ENCODE data around the gene LRCH4. TPM values are rescaled to one million over a fixed set of nuclear protein-coding genes. Genes with fewer than 3 reads are reported as not detected.

LRCH4 gene
- total RNA-seq, 5 donors from 2014 or later (not counting 1 experiment from before 2014, with no cell fraction given) = 328 to 377 (median 362) TPM

GRCh38 chr7:100602889-100603725, 17.2 kb upstream of the LRCH4 start:
- H3K27ac ChIP-seq (ENCODE audit: low read length) = peak overlapping the region; percentile 67
- no peaks in the 10 kb centered on the region for H3K27me3 Mint-ChIP-seq
- WGBS (ENCODE audit: insufficient coverage) = 81% methylated on average over 7 of the region's 21 CpGs
- H3K36me3 Mint-ChIP-seq = no peaks in the 10 kb centered on the region
- H3K27me3 ChIP-seq (replicated peaks in 1 of 2; ENCODE audit: control insufficient read depth in 2 of 2, extremely low read depth in 1 of 2, insufficient read depth in 2 of 2, low read length in 1 of 2) = peaks cover 0 to 7% of the 10 kb centered on the region in 2 experiments
- H3K27ac Mint-ChIP-seq = peak overlapping the region in 1 of 2 donors; percentile 91
- peak overlapping the region in 1 of 2 donors; percentile 84 for H3K4me3 ChIP-seq (ENCODE audit: control insufficient read depth in 1 of 2, extremely low read depth in 1 of 2, low read length in 1 of 2)
- peaks cover 11 to 30% of the 10 kb centered on the region in 2 experiments for H3K4me1 ChIP-seq (ENCODE audit: control insufficient read depth in 1 of 2, extremely low read depth in 1 of 2, insufficient read depth in 2 of 2, low read length in 2 of 2)
- peaks cover 16 to 25% (median 16%) of the 10 kb centered on the region in 3 donors for H3K4me1 Mint-ChIP-seq
- no peaks in the 10 kb centered on the region for H3K9me3 ChIP-seq
- POLR2A ChIA-PET = interaction anchor here in 1 of 2 donors (0.6 kb wide), 1 partner anchor 56 kb away, joined by 5 read pairs; no protein-coding TSS in a partner anchor
- no peaks in the 10 kb centered on the region for H3K9me3 Mint-ChIP-seq
- peak overlapping the region; percentile 74 to 90 (median 81) for H3K4me3 Mint-ChIP-seq
- no peaks in the 10 kb centered on the region for H3K36me3 ChIP-seq (ENCODE audit: control insufficient read depth in 2 of 2, extremely low read depth in 1 of 2, insufficient read depth in 1 of 2, low read length in 1 of 2)
- CTCF ChIA-PET = interaction anchor here (0.6 to 1.1 kb wide), 5 partner anchors 14 to 149 kb away, joined by 3 to 5 read pairs (median 4); partner anchors contain the start of genes FBXO24 (in 1 of the 2), LRCH4 (in 1 of the 2) and POP7 (in 1 of the 2)
- ATAC-seq (replicated peaks in 1 of 4) = no peak
- DNase-seq = no peak

DNA sequence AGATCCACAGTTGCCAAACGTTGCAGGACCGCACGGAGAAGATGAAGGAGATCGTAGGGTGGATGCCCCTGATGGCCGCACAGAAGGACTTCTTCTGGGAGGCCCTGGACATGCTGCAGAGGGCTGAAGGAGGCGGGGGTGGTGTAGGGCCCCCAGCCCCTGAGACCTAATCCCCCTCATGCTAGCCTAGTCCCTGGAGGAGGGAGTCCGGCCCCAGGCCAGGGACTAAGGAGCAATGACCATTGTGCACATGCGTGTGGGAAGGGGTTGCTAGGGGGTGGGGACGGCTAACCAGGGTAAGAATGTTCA, 14.8 kb upstream of the LRCH4 start:
- 93% methylated on average over 6 of the region's 9 CpGs for WGBS (ENCODE audit: insufficient coverage)
- DNase-seq (no peak), ATAC-seq (replicated peaks in 1 of 4) (no peak)
- no peak overlapping the region for H3K4me3 ChIP-seq (ENCODE audit: control insufficient read depth in 1 of 2, extremely low read depth in 1 of 2, low read length in 1 of 2)
- peaks cover 0 to 7% of the 10 kb centered on the region in 2 experiments for H3K27me3 ChIP-seq (replicated peaks in 1 of 2; ENCODE audit: control insufficient read depth in 2 of 2, extremely low read depth in 1 of 2, insufficient read depth in 2 of 2, low read length in 1 of 2)
- no peaks in the 10 kb centered on the region for H3K27me3 Mint-ChIP-seq
- H3K9me3 Mint-ChIP-seq = no peaks in the 10 kb centered on the region
- H3K4me3 Mint-ChIP-seq = no peak overlapping the region
- H3K9me3 ChIP-seq = no peaks in the 10 kb centered on the region
- H3K4me1 ChIP-seq (ENCODE audit: control insufficient read depth in 1 of 2, extremely low read depth in 1 of 2, insufficient read depth in 2 of 2, low read length in 2 of 2) = peaks cover 11 to 26% of the 10 kb centered on the region in 2 experiments
- no peaks in the 10 kb centered on the region for H3K36me3 ChIP-seq (ENCODE audit: control insufficient read depth in 2 of 2, extremely low read depth in 1 of 2, insufficient read depth in 1 of 2, low read length in 1 of 2)
- no peaks in the 10 kb centered on the region for H3K36me3 Mint-ChIP-seq
- no peak overlapping the region for H3K27ac Mint-ChIP-seq
- no peak overlapping the region for H3K27ac ChIP-seq (ENCODE audit: low read length)
- CTCF ChIA-PET = no interaction called here
- peaks cover 12 to 21% (median 16%) of the 10 kb centered on the region in 3 donors for H3K4me1 Mint-ChIP-seq
- POLR2A ChIA-PET = no interaction called here

DNA sequence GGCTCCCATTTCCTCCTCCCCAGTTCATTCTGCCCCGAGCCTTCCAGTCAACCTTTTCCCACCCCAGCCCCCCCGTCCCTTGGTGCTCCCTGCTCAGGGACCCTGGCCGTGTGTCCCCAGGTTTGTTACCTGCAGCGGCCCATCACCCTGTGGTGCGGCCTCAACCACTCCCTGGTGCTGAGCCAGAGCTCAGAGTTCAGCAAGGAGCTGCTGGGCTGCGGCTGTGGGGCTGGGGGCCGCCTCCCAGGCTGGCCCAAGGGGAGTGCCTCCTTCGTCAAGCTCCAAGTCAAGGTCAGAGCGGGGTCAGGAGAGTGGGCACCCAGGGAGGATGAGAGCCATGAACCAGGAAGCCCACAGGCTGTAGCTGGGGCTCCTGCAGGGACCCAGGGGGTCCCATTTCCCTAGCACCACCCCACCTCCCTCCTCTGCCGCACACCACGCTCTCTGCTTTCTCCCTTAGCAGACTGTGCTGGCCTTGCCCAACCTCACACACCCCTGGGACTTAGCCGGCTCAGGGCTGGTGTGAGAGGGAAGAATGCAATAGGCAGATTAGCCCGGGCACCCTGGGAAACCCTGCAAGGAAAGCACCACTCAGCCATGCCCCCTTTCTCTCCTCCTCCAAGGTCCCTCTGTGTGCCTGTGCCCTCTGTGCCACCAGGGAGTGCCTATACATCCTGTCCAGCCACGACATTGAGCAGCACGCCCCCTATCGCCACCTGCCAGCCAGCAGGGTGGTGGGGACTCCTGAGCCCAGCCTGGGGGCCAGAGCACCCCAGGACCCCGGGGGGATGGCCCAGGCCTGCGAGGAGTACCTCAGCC, 14.2 kb upstream of the LRCH4 start:
- H3K36me3 ChIP-seq (ENCODE audit: control insufficient read depth in 2 of 2, extremely low read depth in 1 of 2, insufficient read depth in 1 of 2, low read length in 1 of 2) = no peaks in the 10 kb centered on the region
- POLR2A ChIA-PET = interaction anchor here in 1 of 2 donors (0.7 kb wide), 1 partner anchor 60 kb away, joined by 4 read pairs; no protein-coding TSS in a partner anchor
- H3K27ac Mint-ChIP-seq = no peak overlapping the region
- DNase-seq = no peak
- ATAC-seq (replicated peaks in 1 of 4) = no peak
- H3K4me1 ChIP-seq (ENCODE audit: control insufficient read depth in 1 of 2, extremely low read depth in 1 of 2, insufficient read depth in 2 of 2, low read length in 2 of 2) = peaks cover 5 to 20% of the 10 kb centered on the region in 2 experiments
- H3K36me3 Mint-ChIP-seq = no peaks in the 10 kb centered on the region
- H3K9me3 ChIP-seq = no peaks in the 10 kb centered on the region
- peaks cover 8 to 15% (median 11%) of the 10 kb centered on the region in 3 donors for H3K4me1 Mint-ChIP-seq
- CTCF ChIA-PET = interaction anchor here in 1 of 2 donors (0.5 kb wide), 1 partner anchor 252 kb away, joined by 3 read pairs; no protein-coding TSS in a partner anchor
- H3K27me3 Mint-ChIP-seq = no peaks in the 10 kb centered on the region
- H3K9me3 Mint-ChIP-seq = no peaks in the 10 kb centered on the region
- no peak overlapping the region for H3K27ac ChIP-seq (ENCODE audit: low read length)
- no peak overlapping the region for H3K4me3 Mint-ChIP-seq
- 82% methylated on average over 12 of the region's 18 CpGs for WGBS (ENCODE audit: insufficient coverage)
- H3K27me3 ChIP-seq (replicated peaks in 1 of 2; ENCODE audit: control insufficient read depth in 2 of 2, extremely low read depth in 1 of 2, insufficient read depth in 2 of 2, low read length in 1 of 2) = peaks cover 0 to 5% of the 10 kb centered on the region in 2 experiments
- no peak overlapping the region for H3K4me3 ChIP-seq (ENCODE audit: control insufficient read depth in 1 of 2, extremely low read depth in 1 of 2, low read length in 1 of 2)

GRCh38 chr7:100598425-100598824, 12.5 kb upstream of the LRCH4 start:
- WGBS (ENCODE audit: insufficient coverage) = 76% methylated on average over 2 of the region's 4 CpGs
- Mint-ChIP-seq H3K9me3 (no peaks in the 10 kb centered on the region), H3K27me3 (no peaks in the 10 kb centered on the region), H3K4me1 (peaks cover 1 to 7% (median 3%) of the 10 kb centered on the region in 3 donors), H3K4me3 (no peak overlapping the region), H3K27ac (no peak overlapping the region), H3K36me3 (no peaks in the 10 kb centered on the region)
- Histone ChIP-seq H3K27me3 (replicated peaks in 1 of 2; ENCODE audit: control insufficient read depth in 2 of 2, extremely low read depth in 1 of 2, insufficient read depth in 2 of 2, low read length in 1 of 2) (peaks cover 0 to 4% of the 10 kb centered on the region in 2 experiments), H3K36me3 (ENCODE audit: control insufficient read depth in 2 of 2, extremely low read depth in 1 of 2, insufficient read depth in 1 of 2, low read length in 1 of 2) (no peaks in the 10 kb centered on the region), H3K4me3 (ENCODE audit: control insufficient read depth in 1 of 2, extremely low read depth in 1 of 2, low read length in 1 of 2) (no peak overlapping the region), H3K9me3 (no peaks in the 10 kb centered on the region), H3K27ac (ENCODE audit: low read length) (no peak overlapping the region), H3K4me1 (ENCODE audit: control insufficient read depth in 1 of 2, extremely low read depth in 1 of 2, insufficient read depth in 2 of 2, low read length in 2 of 2) (peaks cover 0 to 5% of the 10 kb centered on the region in 2 experiments)
- no peak for ATAC-seq (replicated peaks in 1 of 4)
- DNase-seq = no peak
- ChIA-PET POLR2A (no interaction called here), CTCF (interaction anchor here (0.7 to 1.4 kb wide), 3 partner anchors 12 to 1122 kb away, joined by 3 to 4 read pairs (median 3); partner anchors contain the start of gene FBXO24 (in 1 of the 2))

- Histone ChIP-seq H3K4me3 (ENCODE audit: control insufficient read depth in 1 of 2, extremely low read depth in 1 of 2, low read length in 1 of 2) (no peak overlapping the region), H3K27me3 (replicated peaks in 1 of 2; ENCODE audit: control insufficient read depth in 2 of 2, extremely low read depth in 1 of 2, insufficient read depth in 2 of 2, low read length in 1 of 2) (peaks cover 0 to 18% of the 10 kb centered on the region in 2 experiments), H3K36me3 (ENCODE audit: control insufficient read depth in 2 of 2, extremely low read depth in 1 of 2, insufficient read depth in 1 of 2, low read length in 1 of 2) (no peaks in the 10 kb centered on the region), H3K27ac (ENCODE audit: low read length) (no peak overlapping the region), H3K9me3 (no peaks in the 10 kb centered on the region), H3K4me1 (ENCODE audit: control insufficient read depth in 1 of 2, extremely low read depth in 1 of 2, insufficient read depth in 2 of 2, low read length in 2 of 2) (no peaks in the 10 kb centered on the region)
- CTCF ChIA-PET = no interaction called here
- Mint-ChIP-seq H3K36me3 (no peaks in the 10 kb centered on the region), H3K4me1 (peaks cover 0 to 3% (median 3%) of the 10 kb centered on the region in 3 donors), H3K27ac (no peak overlapping the region), H3K4me3 (no peak overlapping the region), H3K27me3 (peaks cover 0 to 3% of the 10 kb centered on the region in 2 donors), H3K9me3 (no peaks in the 10 kb centered on the region)
- WGBS (ENCODE audit: insufficient coverage) = 96% methylated on average over 3 of the region's 7 CpGs
- no peak for DNase-seq
- POLR2A ChIA-PET = interaction anchor here in 1 of 2 donors (0.6 kb wide), 1 partner anchor 19 kb away, joined by 8 read pairs; no protein-coding TSS in a partner anchor
- no peak for ATAC-seq (replicated peaks in 1 of 4)
Observed at GRCh38 chr7:100595188-100595587, 9.3 kb upstream of the LRCH4 start.

- ATAC-seq (replicated peaks in 1 of 4) (no peak), DNase-seq (no peak)
- H3K36me3 Mint-ChIP-seq = no peaks in the 10 kb centered on the region
- H3K27me3 ChIP-seq (replicated peaks in 1 of 2; ENCODE audit: control insufficient read depth in 2 of 2, extremely low read depth in 1 of 2, insufficient read depth in 2 of 2, low read length in 1 of 2) = peaks cover 0 to 27% of the 10 kb centered on the region in 2 experiments
- peaks cover 0 to 5% of the 10 kb centered on the region in 2 donors for H3K27me3 Mint-ChIP-seq
- no peak overlapping the region for H3K4me3 Mint-ChIP-seq
- ChIA-PET POLR2A (no interaction called here), CTCF (no interaction called here)
- H3K36me3 ChIP-seq (ENCODE audit: control insufficient read depth in 2 of 2, extremely low read depth in 1 of 2, insufficient read depth in 1 of 2, low read length in 1 of 2) = no peaks in the 10 kb centered on the region
- H3K9me3 Mint-ChIP-seq = no peaks in the 10 kb centered on the region
- 88% methylated on average over 16 of the region's 17 CpGs for WGBS (ENCODE audit: insufficient coverage)
- H3K9me3 ChIP-seq = no peaks in the 10 kb centered on the region
- no peak overlapping the region for H3K27ac ChIP-seq (ENCODE audit: low read length)
- no peak overlapping the region for H3K27ac Mint-ChIP-seq
- peaks cover 0 to 10% (median 6%) of the 10 kb centered on the region in 3 donors for H3K4me1 Mint-ChIP-seq
- no peak overlapping the region for H3K4me3 ChIP-seq (ENCODE audit: control insufficient read depth in 1 of 2, extremely low read depth in 1 of 2, low read length in 1 of 2)
- H3K4me1 ChIP-seq (ENCODE audit: control insufficient read depth in 1 of 2, extremely low read depth in 1 of 2, insufficient read depth in 2 of 2, low read length in 2 of 2) = peaks cover 0 to 8% of the 10 kb centered on the region in 2 experiments
Observed at GRCh38 chr7:100591596-100591995, 5.7 kb upstream of the LRCH4 start.

Measured in T-cell (primary cell).